HepG2 (cell line): ENCODE data around the gene INSL4. TPM values are rescaled to one million over a fixed set of nuclear protein-coding genes. Genes with fewer than 3 reads are reported as not detected.

Experiments
- ATAC-seq: fragments of 200-7000 bp; cut with Tn5 transposase; 3 replicates; pipeline ENCODE4 v1.9.1; 2020; ENCODE audit warnings: mild to moderate bottlenecking, moderate library complexity
- BruUV-seq: library from RNA; stranded (reverse); fragments of 400-500 nt; replicated peaks from 2 replicates; lab custom pipeline; 2021; lab: Mats Ljungman, UMichigan
- CTCF ChIA-PET: fragments of 300-600 bp; formaldehyde crosslinking; extraction: SDS; loops from one replicate; lab custom pipeline; 2021; ENCODE audit warnings: low total read pairs, inconsistent platforms, low intra/inter-chr PET ratio; lab: Yijun Ruan, JAX
- POLR2A ChIA-PET: fragments of 350-600 bp; sonication (Branson Sonifier 250); formaldehyde crosslinking; loops from one replicate; lab custom pipeline; 2020; ENCODE audit warnings: antibody characterized with exemption, inconsistent platforms; lab: Yijun Ruan, JAX
- DNase-seq: peaks from one replicate; pipeline ENCODE4 v3.0.0-alpha.2; 2015; ENCODE audit warnings: low spot score
- FAIRE-seq: peaks from 3 replicates; lab custom pipeline; 2011; peaks lifted over from hg19 to GRCh38; lab: Jason Lieb, UNC
- H2AFZ ChIP-seq: one replicate; pipeline ENCODE4 v1.6.1; 2011; ENCODE audit warnings: low read length, inconsistent platforms
- H3K27ac ChIP-seq: fragments of 300-600 bp; 3 replicates; pipeline ENCODE4 v1.8.0; 2011; ENCODE audit warnings: mixed run types, mild to moderate bottlenecking, mixed read lengths, low read length, inconsistent platforms; ENCODE audit not compliant: insufficient read depth; ENCODE audit errors: extremely low read length
- H3K27me3 ChIP-seq, 2 experiments: fragments of 200-600 bp in 1 of 2; 2 replicates in 1 of 2; 3 replicates in 1 of 2; pipeline versions ENCODE4 v1.6.0 to v1.8.0; 2011; ENCODE audit warnings: low read length in 2 of 2, mild to moderate bottlenecking in 2 of 2, moderate library complexity in 2 of 2, inconsistent platforms in 1 of 2; ENCODE audit not compliant: insufficient read depth in 2 of 2, control insufficient read depth in 1 of 2
- H3K36me3 ChIP-seq, 2 experiments: fragments of 200-600 bp in 1 of 2; replicated peaks in 1 of 2; 2 replicates in 1 of 2; 3 replicates in 1 of 2; pipeline versions ENCODE4 v1.5.1 to v1.8.0; 2011; ENCODE audit warnings: low read length in 2 of 2, inconsistent platforms in 1 of 2; ENCODE audit not compliant: insufficient read depth in 2 of 2, control insufficient read depth in 1 of 2
- H3K4me1 ChIP-seq: 2 replicates; pipeline ENCODE4 v1.5.1; 2012; ENCODE audit warnings: low read length, inconsistent platforms; ENCODE audit not compliant: insufficient read depth
- H3K4me2 ChIP-seq: 2 replicates; pipeline ENCODE4 v1.6.0; 2011; ENCODE audit warnings: low read depth, low read length, inconsistent platforms
- H3K4me3 ChIP-seq, 3 experiments: fragments of 200-600 bp in 1 of 3; sonication (generic), shearing (Covaris generic) in 1 of 3; replicated peaks in 1 of 3; 2 replicates each; pipeline ENCODE4 v1.5.1; 2011 to 2016; ENCODE audit warnings: low read length in 3 of 3, inconsistent platforms in 2 of 3, low read depth in 2 of 3, mild to moderate bottlenecking in 2 of 3, control low read depth in 1 of 3, mixed read lengths in 1 of 3; ENCODE audit not compliant: insufficient read depth in 1 of 3
- H3K79me2 ChIP-seq: one replicate; pipeline ENCODE4 v1.6.1; 2011; ENCODE audit warnings: low read length, inconsistent platforms; ENCODE audit not compliant: insufficient read depth
- H3K9ac ChIP-seq: 2 replicates; pipeline ENCODE4 v1.6.0; 2011; ENCODE audit warnings: mild to moderate bottlenecking, low read depth, low read length, inconsistent platforms; ENCODE audit not compliant: insufficient read depth
- H3K9me3 ChIP-seq: 2 replicates; pipeline ENCODE4 v1.5.1; 2012; ENCODE audit warnings: mild to moderate bottlenecking, low read length
- H4K20me1 ChIP-seq: 2 replicates; pipeline ENCODE4 v1.6.0; 2011; ENCODE audit warnings: inconsistent platforms, mild to moderate bottlenecking, low read length, moderate library complexity; ENCODE audit not compliant: insufficient read depth
- HMGXB4 ChIP-seq, 2 experiments: sonication (generic) in 1 of 2; formaldehyde crosslinking in 1 of 2; IDR thresholded peaks; 2 replicates each; pipeline versions ENCODE4 v1.4.0 to v1.6.1; 2018 to 2020; ENCODE audit warnings: missing genetic modification reagents in 2 of 2, borderline replicate concordance in 1 of 2, low read depth in 1 of 2, mild to moderate bottlenecking in 1 of 2, missing biosample characterization in 1 of 2
- RFX5 ChIP-seq: IDR thresholded peaks from 2 replicates; pipeline ENCODE4 v1.6.1; 2011; ENCODE audit warnings: low read depth, low read length, improper control_type of control experiment
- TEAD3 ChIP-seq: optimal IDR thresholded peaks from 2 replicates; pipeline ENCODE3; 2016; ENCODE audit warnings: borderline replicate concordance
- YEATS4 ChIP-seq: sonication (generic); formaldehyde crosslinking; IDR thresholded peaks from 2 replicates; pipeline ENCODE4 v1.4.0; 2020; ENCODE audit warnings: missing genetic modification reagents, borderline replicate concordance
- ZBTB42 ChIP-seq: sonication (generic); formaldehyde crosslinking; IDR thresholded peaks from 2 replicates; pipeline ENCODE4 v1.5.0; 2020; ENCODE audit warnings: mild to moderate bottlenecking, missing genetic modification reagents
- ZIK1 ChIP-seq: sonication (generic); formaldehyde crosslinking; IDR thresholded peaks from 2 replicates; pipeline ENCODE4 v1.5.0; 2020; ENCODE audit warnings: mild to moderate bottlenecking, low read depth, missing genetic modification reagents, borderline replicate concordance
- ZKSCAN5 ChIP-seq: sonication (generic); formaldehyde crosslinking; IDR thresholded peaks from 2 replicates; pipeline ENCODE4 v1.5.1; 2020; ENCODE audit warnings: mild to moderate bottlenecking, missing genetic modification reagents
- ZNF44 ChIP-seq: sonication (generic); formaldehyde crosslinking; IDR thresholded peaks from 2 replicates; pipeline ENCODE4 v1.5.1; 2020; ENCODE audit warnings: mild to moderate bottlenecking, missing genetic modification reagents
- ZNF614 ChIP-seq: IDR thresholded peaks from 2 replicates; pipeline ENCODE4 v1.6.1; 2018; ENCODE audit warnings: missing biosample characterization, missing genetic modification reagents, inconsistent platforms, borderline replicate concordance
- ZNF703 ChIP-seq: sonication (generic); formaldehyde crosslinking; IDR thresholded peaks from 2 replicates; pipeline ENCODE4 v1.5.1; 2020; ENCODE audit warnings: missing genetic modification reagents, mild to moderate bottlenecking, moderate library complexity, borderline replicate concordance
- ZNF710 ChIP-seq: sonication (generic); formaldehyde crosslinking; IDR thresholded peaks from 2 replicates; pipeline ENCODE4 v1.5.0; 2020; ENCODE audit warnings: mild to moderate bottlenecking, missing genetic modification reagents, borderline replicate concordance
- ZNF790 ChIP-seq: sonication (generic); formaldehyde crosslinking; IDR thresholded peaks from 2 replicates; pipeline ENCODE4 v1.8.0; 2022; ENCODE audit warnings: missing genetic modification reagents, mild to moderate bottlenecking, borderline replicate concordance
- ZNF792 ChIP-seq: IDR thresholded peaks from 2 replicates; pipeline ENCODE4 v1.6.1; 2016
- WGBS: methylation state at CpG from one replicate; pipeline ENCODE4 v1.1.6; 2017; ENCODE audit warnings: low lambda C conversion rate; 5-methylcytosine and 5-hydroxymethylcytosine counted together
- in situ Hi-C: cut with HindIII; loops from 2 replicates; pipeline ENCODE4 v1.10.0; 2017; ENCODE audit warnings: low pct_unique_long_range_greater_than_20kb; ENCODE audit not compliant: extremely low pct_ligation_motif_present
- intact Hi-C: fragments of 100-400 bp; cut with micrococcal nuclease; formaldehyde crosslinking; loops from one replicate; pipeline ENCODE4 v1.10.0; 2022; ENCODE audit not compliant: unreplicated experiment
- polyA plus RNA-seq, 8 experiments: library from polyadenylated mRNA; depleted of rRNA in 3 of 8; stranded (reverse) in 7 of 8; unstranded in 1 of 8; fragments of >200 nt; fragmentation: Illumina TruSeq in 4 of 8; extraction: Trizol in 4 of 8; gene quantifications; 2 replicates each; pipeline versions ENCODE4 v1.2.1 to v1.2.3, GENCODE V29; 2011 to 2016; ENCODE audit warnings: low read depth in 4 of 8, missing spikeins in 1 of 8, mixed read lengths in 1 of 8; ENCODE audit not compliant: insufficient read depth in 1 of 8
- total RNA-seq, 5 experiments: library from RNA; depleted of rRNA; stranded (reverse); fragments of >200 nt; fragmentation: Illumina TruSeq; extraction: Trizol; gene quantifications; 2 replicates each; pipeline ENCODE4 v1.2.3, GENCODE V29; 2016; ENCODE audit warnings: low read depth in 1 of 5

INSL4 gene
- total and polyA plus RNA-seq, 2 of the 13 experiments (the other 11 are each of a cell fraction or from before 2014, with no cell fraction given), result not detected

- ChIA-PET CTCF (no interaction called here), POLR2A (no interaction called here)
- Histone ChIP-seq H4K20me1 (no peaks in the 10 kb centered on the region), H3K9ac (no peak overlapping the region), H3K36me3 (no peaks in the 10 kb centered on the region), H2AFZ (no peak overlapping the region), H3K4me1 (peaks cover 8% of the 10 kb centered on the region), H3K4me3 (no peak overlapping the region), H3K79me2 (no peaks in the 10 kb centered on the region), H3K4me2 (no peak overlapping the region), H3K27ac (no peak overlapping the region), H3K27me3 (no peaks in the 10 kb centered on the region), H3K9me3 (no peaks in the 10 kb centered on the region)
- in situ Hi-C loops (no loop called here), intact Hi-C loops (no loop called here)
- no peak for TF ChIP-seq YEATS4 (CRISPR knock-in tag)
- peak; percentile 52 for TF ChIP-seq TEAD3 (CRISPR knock-in tag)
- no peak for TF ChIP-seq ZBTB42
- TF ChIP-seq HMGXB4 (CRISPR knock-in tag; IDR thresholded peaks at IDR 0.05; ENCODE audit: borderline replicate concordance in 1 of 2, low read depth in 1 of 2), result no peak
- TF ChIP-seq ZNF703, result no peak
- TF ChIP-seq RFX5, result peak; percentile 76
- TF ChIP-seq ZNF790, result no peak
- FAIRE-seq, result no peak
- peak; percentile 54; the same call in 2 of the 3 replicates for ATAC-seq
- no TSS peak for BruUV-seq
- WGBS, result 0% methylated on average over 6 of the region's 6 CpGs
- DNase-seq, result peak; percentile 38
Measured at GRCh38 chr9:5269249-5269715, 38.1 kb downstream of the INSL4 start.

- Histone ChIP-seq H3K4me1 (no peaks in the 10 kb centered on the region), H3K9me3 (no peaks in the 10 kb centered on the region), H3K27ac (no peak overlapping the region), H3K27me3 (no peaks in the 10 kb centered on the region), H3K4me3 (no peak overlapping the region), H3K4me2 (no peak overlapping the region), H3K9ac (no peak overlapping the region), H3K36me3 (no peaks in the 10 kb centered on the region), H4K20me1 (no peaks in the 10 kb centered on the region), H3K79me2 (no peaks in the 10 kb centered on the region), H2AFZ (no peak overlapping the region)
- no peak for DNase-seq
- 3% methylated on average over 2 of the region's 2 CpGs for WGBS
- in situ Hi-C loops (no loop called here), intact Hi-C loops (no loop called here)
- ChIA-PET CTCF (no interaction called here), POLR2A (no interaction called here)
- FAIRE-seq, result no peak
- TF ChIP-seq ZNF614 (CRISPR knock-in tag) (no peak), ZKSCAN5 (CRISPR knock-in tag) (no peak), ZNF44 (CRISPR knock-in tag) (no peak), ZNF710 (CRISPR knock-in tag) (no peak), ZNF792 (CRISPR knock-in tag) (no peak), ZIK1 (no peak)
- no TSS peak for BruUV-seq
- ATAC-seq, result no peak
Measured at GRCh38 chr9:5274770-5275169, 43.6 kb downstream of the INSL4 start.
